ENCODE data around the gene SKAP2.
A peak's percentile ranks its signal among the peaks of the same experiment; 100 is the strongest.

The SKAP2 gene

GRCh38 chr7:26688936-26689506, 175.4 kb downstream of the SKAP2 start:
- TF ChIP-seq ZNF274 (IDR thresholded peaks at IDR 0.05; ENCODE audit: low read depth, low read length) (no peak), SUZ12 (IDR thresholded peaks at IDR 0.05; ENCODE audit: extremely low read depth, insufficient read depth, insufficient read length) (no peak), YY1 (IDR thresholded peaks at IDR 0.05; ENCODE audit: insufficient read depth, insufficient read length) (no peak)
- Histone ChIP-seq H3K4me3 (ENCODE audit: insufficient read length, low read depth) (no peak overlapping the region), H3K36me3 (ENCODE audit: insufficient read depth, insufficient read length, low read length) (no peaks in the 10 kb centered on the region), H3K4me1 (ENCODE audit: insufficient read depth, insufficient read length) (no peaks in the 10 kb centered on the region), H3K9me3 (ENCODE audit: insufficient read depth, low read length) (no peaks in the 10 kb centered on the region), H3K9ac (ENCODE audit: insufficient read length, low read depth) (no peak overlapping the region), H3K27me3 (ENCODE audit: insufficient read depth, insufficient read length) (no peaks in the 10 kb centered on the region)
- DNase-seq (ENCODE audit: low read depth, low spot score): no peak

- H3K9me3 ChIP-seq (ENCODE audit: insufficient read depth, low read length): no peaks in the 10 kb centered on the region
- no peak for DNase-seq (ENCODE audit: low read depth, low spot score)
- H3K4me3 ChIP-seq (ENCODE audit: insufficient read length, low read depth): no peak overlapping the region
- H3K9ac ChIP-seq (ENCODE audit: insufficient read length, low read depth): no peak overlapping the region
- H3K27me3 ChIP-seq (ENCODE audit: insufficient read depth, insufficient read length): no peaks in the 10 kb centered on the region
- TF ChIP-seq YY1 (IDR thresholded peaks at IDR 0.05; ENCODE audit: insufficient read depth, insufficient read length): no peak
- TF ChIP-seq SUZ12 (IDR thresholded peaks at IDR 0.05; ENCODE audit: extremely low read depth, insufficient read depth, insufficient read length): no peak
- TF ChIP-seq ZNF274 (IDR thresholded peaks at IDR 0.05; ENCODE audit: low read depth, low read length): no peak
- H3K4me1 ChIP-seq (ENCODE audit: insufficient read depth, insufficient read length): no peaks in the 10 kb centered on the region
- no peaks in the 10 kb centered on the region for H3K36me3 ChIP-seq (ENCODE audit: insufficient read depth, insufficient read length, low read length)
Measured at GRCh38 chr7:26688388-26688787, 176.0 kb downstream of the SKAP2 start.

DNA sequence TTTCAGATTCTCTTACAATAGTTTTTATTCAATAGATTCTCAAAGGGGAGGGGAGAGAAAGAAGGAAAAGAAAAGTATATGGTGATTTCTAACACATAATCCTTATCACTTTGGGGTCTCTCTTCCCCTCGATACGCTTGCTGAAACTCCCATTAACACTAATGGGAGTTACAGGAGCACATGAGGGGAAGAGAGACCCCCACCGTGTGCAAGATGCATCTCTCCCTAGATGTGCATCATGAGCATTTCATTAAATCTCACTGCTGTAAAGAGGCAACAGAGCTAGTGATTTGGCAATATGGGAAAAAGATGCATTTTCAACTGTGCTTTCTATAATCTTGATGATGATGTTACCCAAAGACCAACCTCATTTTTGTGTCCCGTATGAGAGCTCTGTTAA, 177.4 kb downstream of the SKAP2 start:
- Histone ChIP-seq H3K4me1 (ENCODE audit: insufficient read depth, insufficient read length) (no peaks in the 10 kb centered on the region), H3K9me3 (ENCODE audit: insufficient read depth, low read length) (no peaks in the 10 kb centered on the region), H3K27me3 (ENCODE audit: insufficient read depth, insufficient read length) (no peaks in the 10 kb centered on the region), H3K4me3 (ENCODE audit: insufficient read length, low read depth) (no peak overlapping the region), H3K9ac (ENCODE audit: insufficient read length, low read depth) (no peak overlapping the region), H3K36me3 (ENCODE audit: insufficient read depth, insufficient read length, low read length) (no peaks in the 10 kb centered on the region)
- no peak for DNase-seq (ENCODE audit: low read depth, low spot score)
- TF ChIP-seq SUZ12 (IDR thresholded peaks at IDR 0.05; ENCODE audit: extremely low read depth, insufficient read depth, insufficient read length): no peak
- no peak for TF ChIP-seq YY1 (IDR thresholded peaks at IDR 0.05; ENCODE audit: insufficient read depth, insufficient read length)
- no peak for TF ChIP-seq ZNF274 (IDR thresholded peaks at IDR 0.05; ENCODE audit: low read depth, low read length)

DNA sequence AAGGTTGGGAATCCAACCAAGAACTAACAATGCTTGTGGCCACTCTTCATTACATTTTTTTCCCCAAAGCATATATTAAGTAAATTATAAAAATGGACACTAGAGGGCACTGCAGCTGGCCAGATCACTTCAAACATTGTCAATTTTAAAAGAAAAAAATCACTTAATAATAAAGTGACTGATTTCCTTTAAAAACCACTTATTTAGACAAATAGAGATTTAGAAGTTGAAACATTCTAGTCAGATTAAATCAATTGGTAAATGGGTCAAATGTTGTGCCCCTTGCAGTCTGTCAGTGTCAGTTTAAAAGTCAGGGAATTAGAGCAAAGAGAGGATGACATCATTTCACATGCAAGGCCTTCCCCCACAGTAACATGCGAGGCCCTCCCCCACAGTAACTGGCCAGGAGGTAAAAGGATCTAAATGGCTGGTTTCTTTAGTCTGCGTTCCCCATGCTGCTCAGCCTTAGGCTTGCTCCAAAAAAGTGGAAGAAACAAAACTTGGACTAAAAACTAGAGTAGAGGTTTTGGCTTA, 177.9 kb downstream of the SKAP2 start:
- TF ChIP-seq YY1 (IDR thresholded peaks at IDR 0.05; ENCODE audit: insufficient read depth, insufficient read length): no peak
- TF ChIP-seq ZNF274 (IDR thresholded peaks at IDR 0.05; ENCODE audit: low read depth, low read length): no peak
- no peak for TF ChIP-seq SUZ12 (IDR thresholded peaks at IDR 0.05; ENCODE audit: extremely low read depth, insufficient read depth, insufficient read length)
- Histone ChIP-seq H3K9ac (ENCODE audit: insufficient read length, low read depth) (no peak overlapping the region), H3K36me3 (ENCODE audit: insufficient read depth, insufficient read length, low read length) (no peaks in the 10 kb centered on the region), H3K4me3 (ENCODE audit: insufficient read length, low read depth) (no peak overlapping the region), H3K4me1 (ENCODE audit: insufficient read depth, insufficient read length) (no peaks in the 10 kb centered on the region), H3K9me3 (ENCODE audit: insufficient read depth, low read length) (no peaks in the 10 kb centered on the region), H3K27me3 (ENCODE audit: insufficient read depth, insufficient read length) (no peaks in the 10 kb centered on the region)
- peak; percentile 40 for DNase-seq (ENCODE audit: low read depth, low spot score)

- no peaks in the 10 kb centered on the region for H3K27me3 ChIP-seq (ENCODE audit: insufficient read depth, insufficient read length)
- no peak for DNase-seq (ENCODE audit: low read depth, low spot score)
- H3K4me1 ChIP-seq (ENCODE audit: insufficient read depth, insufficient read length): no peaks in the 10 kb centered on the region
- no peak overlapping the region for H3K9ac ChIP-seq (ENCODE audit: insufficient read length, low read depth)
- TF ChIP-seq SUZ12 (IDR thresholded peaks at IDR 0.05; ENCODE audit: extremely low read depth, insufficient read depth, insufficient read length) (no peak), ZNF274 (IDR thresholded peaks at IDR 0.05; ENCODE audit: low read depth, low read length) (no peak), YY1 (IDR thresholded peaks at IDR 0.05; ENCODE audit: insufficient read depth, insufficient read length) (no peak)
- H3K9me3 ChIP-seq (ENCODE audit: insufficient read depth, low read length): no peaks in the 10 kb centered on the region
- H3K4me3 ChIP-seq (ENCODE audit: insufficient read length, low read depth): no peak overlapping the region
- no peaks in the 10 kb centered on the region for H3K36me3 ChIP-seq (ENCODE audit: insufficient read depth, insufficient read length, low read length)
Measured at GRCh38 chr7:26685606-26686005, 178.8 kb downstream of the SKAP2 start.

DNA sequence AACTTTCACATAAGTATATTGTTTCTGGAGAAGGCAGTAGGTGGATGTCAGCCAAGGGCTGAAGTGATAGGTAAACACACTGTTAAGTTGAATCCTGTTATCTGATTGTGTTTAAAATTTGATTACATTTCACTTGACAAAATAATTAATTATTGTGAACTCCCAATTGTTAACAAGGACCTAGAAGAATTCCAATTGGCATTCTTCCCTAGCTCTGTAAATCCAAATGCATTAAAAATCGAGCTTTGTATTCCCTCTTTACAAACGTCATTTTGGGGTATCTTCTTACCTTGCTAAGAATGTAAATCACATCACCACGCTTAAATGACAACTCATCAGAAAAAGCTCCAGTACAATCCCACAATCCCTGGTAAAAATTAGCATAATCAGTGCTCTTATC, 179.9 kb downstream of the SKAP2 start:
- Histone ChIP-seq H3K36me3 (ENCODE audit: insufficient read depth, insufficient read length, low read length) (no peaks in the 10 kb centered on the region), H3K4me3 (ENCODE audit: insufficient read length, low read depth) (no peak overlapping the region), H3K27me3 (ENCODE audit: insufficient read depth, insufficient read length) (no peaks in the 10 kb centered on the region), H3K4me1 (ENCODE audit: insufficient read depth, insufficient read length) (no peaks in the 10 kb centered on the region), H3K9me3 (ENCODE audit: insufficient read depth, low read length) (no peaks in the 10 kb centered on the region), H3K9ac (ENCODE audit: insufficient read length, low read depth) (no peak overlapping the region)
- DNase-seq (ENCODE audit: low read depth, low spot score): no peak
- TF ChIP-seq ZNF274 (IDR thresholded peaks at IDR 0.05; ENCODE audit: low read depth, low read length): no peak

DNA sequence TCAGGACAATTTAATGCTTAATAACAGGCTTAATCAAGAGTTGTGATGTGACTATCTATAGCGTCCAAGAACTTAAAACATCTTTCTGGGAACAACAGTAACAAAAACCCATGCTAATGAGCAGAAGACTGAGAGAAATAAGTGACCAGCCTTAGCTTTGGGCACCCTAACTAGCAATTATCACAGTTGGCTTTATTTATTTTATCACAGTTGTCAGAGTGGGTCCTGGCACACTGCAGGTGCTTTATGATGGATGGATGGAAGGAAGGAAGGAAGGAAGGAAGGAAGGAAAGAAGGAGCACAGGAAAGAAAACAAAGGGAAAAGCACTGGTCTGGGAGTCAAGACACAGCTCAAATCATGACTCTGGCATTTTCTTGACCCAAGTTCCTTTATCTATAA, 181.1 kb downstream of the SKAP2 start:
- H3K9me3 ChIP-seq (ENCODE audit: insufficient read depth, low read length): no peaks in the 10 kb centered on the region
- no peak for TF ChIP-seq SUZ12 (IDR thresholded peaks at IDR 0.05; ENCODE audit: extremely low read depth, insufficient read depth, insufficient read length)
- no peak for TF ChIP-seq YY1 (IDR thresholded peaks at IDR 0.05; ENCODE audit: insufficient read depth, insufficient read length)
- TF ChIP-seq ZNF274 (IDR thresholded peaks at IDR 0.05; ENCODE audit: low read depth, low read length): no peak
- no peaks in the 10 kb centered on the region for H3K4me1 ChIP-seq (ENCODE audit: insufficient read depth, insufficient read length)
- no peaks in the 10 kb centered on the region for H3K36me3 ChIP-seq (ENCODE audit: insufficient read depth, insufficient read length, low read length)
- no peak overlapping the region for H3K4me3 ChIP-seq (ENCODE audit: insufficient read length, low read depth)
- no peak for DNase-seq (ENCODE audit: low read depth, low spot score)
- H3K27me3 ChIP-seq (ENCODE audit: insufficient read depth, insufficient read length): no peaks in the 10 kb centered on the region
- no peak overlapping the region for H3K9ac ChIP-seq (ENCODE audit: insufficient read length, low read depth)

Measured in NT2/D1 (cell line).